SK-MEL-5 (cell line): ENCODE data around the gene TRA2A. TPM values are rescaled to one million over a fixed set of nuclear protein-coding genes. Genes with fewer than 3 reads are reported as not detected.
"Not testable (repeated sequence)": the region's sequence is repeated elsewhere in the genome, so short reads cannot be mapped to it uniquely, and the experiment has no call there.

Source experiments
- DNase-seq: peaks from one replicate; pipeline ENCODE4 v3.0.0-alpha.2; 2016; ENCODE audit warnings: low read depth, low spot score
- in situ Hi-C: cut with HindIII; loops from 2 replicates; pipeline ENCODE4 v1.10.0; 2016; ENCODE audit warnings: low sequenced_read_pairs, high pct_unique_total_duplicates, low pct_unique_long_range_greater_than_20kb
- total RNA-seq: library from RNA; depleted of rRNA; stranded (reverse); fragments of >200 nt; shearing (Covaris generic); gene quantifications from 2 replicates; pipeline ENCODE4 v1.2.3, GENCODE V29; 2014

TRA2A gene
- total RNA-seq, 1 experiment from 2014 or later, result not detected

DNA sequence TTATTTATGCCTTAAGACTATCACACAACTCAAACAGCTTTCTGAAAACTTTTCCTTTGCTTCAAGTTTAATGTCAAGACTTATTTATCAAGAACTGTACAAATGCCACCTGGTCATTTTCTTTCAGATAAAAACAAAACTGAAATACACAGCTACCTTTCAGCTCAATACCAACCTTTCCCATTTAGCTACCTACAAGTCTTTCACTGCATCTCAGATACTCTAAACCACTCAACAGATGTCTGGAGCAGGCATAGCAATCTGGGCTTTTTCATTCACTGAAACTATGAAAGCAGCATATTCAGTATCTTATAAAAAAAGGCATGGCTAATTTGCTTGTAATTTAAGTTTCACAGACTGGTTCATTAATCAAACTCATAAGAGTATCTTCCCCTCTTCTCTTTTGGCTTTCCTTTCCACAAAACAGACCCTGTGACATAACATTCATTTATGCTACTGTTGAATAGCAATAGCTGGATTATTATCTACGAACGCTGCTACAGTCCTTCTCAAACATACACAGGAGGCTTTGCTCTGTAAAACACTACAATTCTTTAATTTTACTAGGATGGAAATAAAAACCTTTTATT, 8.2 kb downstream of the TRA2A start:
- DNase-seq, result no peak
- in situ Hi-C loops, result loop anchor here (25.0 kb wide), 1 partner anchor 111 kb away; no protein-coding TSS in a partner anchor

GRCh38 chr7:23520582-23520981, 11.2 kb downstream of the TRA2A start:
- DNase-seq, result peak; percentile 72
- in situ Hi-C loops, result loop anchor here (25.0 kb wide), 1 partner anchor 108 kb away; no protein-coding TSS in a partner anchor

DNA sequence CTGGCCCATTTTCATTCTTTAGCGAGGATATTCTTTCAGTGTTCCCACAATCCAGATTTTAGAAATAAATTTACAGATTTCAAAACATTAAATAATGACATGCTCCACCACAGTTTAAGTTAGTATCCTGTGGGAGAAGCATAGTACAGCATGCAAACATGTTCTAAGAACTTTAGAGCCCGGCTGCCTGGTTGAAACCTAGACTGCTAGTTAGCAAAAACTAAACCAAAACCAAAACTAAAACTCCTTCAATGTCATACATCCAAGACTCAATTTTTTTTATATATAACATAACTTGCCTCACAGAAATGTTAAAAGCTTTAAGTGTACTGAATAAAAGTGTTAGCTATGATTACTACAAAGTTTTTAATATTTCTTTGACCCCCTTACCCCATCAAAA, 17.0 kb downstream of the TRA2A start:
- in situ Hi-C loops, result loop anchor here (25.0 kb wide), 1 partner anchor 102 kb away; no protein-coding TSS in a partner anchor
- no peak for DNase-seq

- DNase-seq, result not testable (repeated sequence)
- in situ Hi-C loops, result loop anchor here (25.0 kb wide), 1 partner anchor 101 kb away; no protein-coding TSS in a partner anchor
Measured at GRCh38 chr7:23513746-23514145, 18.0 kb downstream of the TRA2A start.

DNA sequence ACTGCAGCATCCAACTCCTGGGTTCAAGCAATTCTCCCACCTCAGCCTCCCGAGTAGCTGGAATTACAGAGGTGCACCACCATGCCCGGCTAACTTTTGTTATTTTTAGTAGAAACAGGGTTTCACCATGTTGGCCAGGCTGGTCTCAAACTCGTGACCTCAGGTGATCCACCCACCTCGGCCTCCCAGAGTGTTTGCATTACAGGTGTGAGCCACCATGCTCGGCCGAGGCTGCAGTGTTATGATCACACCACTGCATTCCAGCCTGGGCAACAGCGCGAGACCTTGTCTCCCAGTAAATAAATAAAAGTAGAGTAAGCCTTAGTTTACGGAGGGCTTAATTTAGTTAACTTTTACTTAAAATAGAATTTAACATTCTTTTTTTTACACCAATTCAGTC, 37.8 kb downstream of the TRA2A start:
- in situ Hi-C loops, result no loop called here
- no peak for DNase-seq

DNA sequence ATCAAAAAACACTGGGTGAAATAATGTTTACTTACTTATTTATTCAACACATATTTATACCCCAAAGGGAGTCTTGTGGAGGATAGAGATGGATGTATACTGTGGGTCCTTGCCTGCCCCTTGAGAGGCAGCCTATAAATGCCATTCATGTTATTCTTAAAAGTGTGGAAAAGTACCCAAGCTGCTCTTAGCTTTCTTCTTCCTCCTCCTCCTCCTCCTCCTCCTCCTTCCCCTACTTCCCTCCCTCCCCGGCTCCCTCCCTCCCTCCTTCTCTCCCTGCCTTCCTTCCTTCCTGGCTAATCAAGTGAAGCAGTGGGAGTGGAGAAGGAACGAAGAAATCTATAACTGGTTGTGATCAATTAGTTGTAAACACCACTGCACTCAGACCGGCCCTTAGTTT, 40.3 kb downstream of the TRA2A start:
- DNase-seq, result no peak
- in situ Hi-C loops, result no loop called here

DNA sequence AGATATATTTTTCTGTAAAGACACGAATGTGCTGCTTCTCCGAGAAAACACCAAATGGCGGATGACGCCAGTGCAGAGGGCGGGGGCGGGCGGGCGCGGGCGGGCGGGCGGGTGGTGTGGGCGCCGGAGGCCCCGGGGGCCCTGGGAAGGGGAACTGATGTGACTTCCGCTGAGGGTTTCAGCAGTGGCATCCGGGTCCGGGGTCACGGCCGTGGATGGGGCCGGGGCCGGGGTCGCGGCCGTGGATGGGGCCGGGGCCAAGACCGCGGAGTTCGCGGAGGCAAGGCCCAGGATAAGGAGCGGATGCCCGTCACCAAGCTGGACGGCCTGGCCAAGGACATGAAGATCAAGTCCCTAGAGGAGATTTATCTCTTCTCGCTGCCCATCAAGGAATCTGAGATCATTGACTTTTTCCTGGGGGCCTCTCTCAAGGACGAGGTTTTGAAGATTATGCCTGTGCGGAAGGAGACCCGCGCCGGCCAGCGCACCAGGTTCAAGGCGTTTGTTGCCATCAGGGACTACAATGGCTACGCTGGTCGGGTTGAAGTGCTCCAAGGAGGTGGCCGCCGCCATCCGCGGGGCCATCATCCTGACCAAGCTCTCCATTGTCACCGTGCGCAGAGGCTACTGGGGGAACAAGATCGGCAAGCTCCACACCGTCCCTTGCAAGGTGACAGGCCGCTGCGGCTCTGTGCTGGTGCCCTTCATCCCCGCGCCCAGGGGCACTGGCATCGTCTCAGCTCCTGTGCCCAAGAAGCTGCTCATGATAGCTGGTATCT, 41.2 kb downstream of the TRA2A start:
- in situ Hi-C loops, result no loop called here
- DNase-seq, result no peak

DNA sequence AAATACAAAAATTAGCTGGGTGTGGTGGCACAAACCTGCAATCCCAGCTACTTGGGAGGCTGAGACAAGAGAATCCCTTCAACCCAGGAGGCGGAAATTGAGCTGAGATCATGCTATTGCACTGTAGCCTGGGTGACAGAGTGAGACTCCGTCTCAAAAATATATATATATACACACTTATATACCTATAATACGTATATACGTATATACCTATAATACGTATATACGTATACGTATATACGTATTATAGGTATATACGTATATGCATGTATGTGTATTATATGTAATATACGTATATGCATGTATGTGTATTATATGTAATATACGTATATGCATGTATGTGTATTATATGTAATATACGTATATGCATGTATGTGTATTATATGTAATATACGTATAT, 43.1 kb downstream of the TRA2A start:
- in situ Hi-C loops, DNase-seq: not testable (repeated sequence)

- DNase-seq, result no peak
- in situ Hi-C loops, result no loop called here
Measured at GRCh38 chr7:23487670-23488069, 44.1 kb downstream of the TRA2A start.

DNA sequence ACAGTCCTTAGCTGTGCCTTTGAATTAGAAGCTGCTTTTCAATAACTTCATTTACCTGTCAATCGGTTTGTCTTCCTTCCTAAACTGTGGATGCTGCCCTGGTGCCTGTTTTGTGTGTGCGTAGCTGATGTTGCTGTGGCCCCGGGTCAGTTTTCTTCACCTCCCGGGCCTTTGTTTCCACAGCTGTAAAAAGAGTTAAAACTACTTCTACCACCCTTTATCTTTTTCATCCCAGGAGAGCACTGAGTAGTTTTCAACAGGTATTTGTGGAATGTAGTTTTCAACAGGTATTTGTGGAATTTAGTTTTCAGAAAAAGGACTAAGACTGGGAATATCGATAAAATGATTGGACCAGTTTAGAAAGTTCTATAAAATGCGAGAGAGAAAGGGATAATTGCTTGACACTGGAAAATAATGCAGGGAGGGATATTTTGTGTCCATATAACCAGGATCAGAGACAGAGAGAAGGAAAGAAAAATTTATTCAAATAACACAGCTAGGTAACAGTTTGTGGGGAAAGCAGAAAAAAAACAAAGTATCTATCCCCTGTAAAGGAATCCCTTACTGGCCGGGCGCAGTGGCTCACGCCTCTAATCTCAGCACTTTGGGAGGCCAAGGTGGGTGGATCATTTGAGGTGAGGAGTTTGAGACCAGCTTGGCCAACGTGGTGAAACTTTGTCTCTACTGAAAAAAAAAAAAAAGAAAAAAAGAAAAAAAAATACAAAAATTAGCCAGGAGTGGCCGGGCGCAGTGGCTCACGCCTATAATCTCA, 45.6 kb downstream of the TRA2A start:
- no peak for DNase-seq
- in situ Hi-C loops, result no loop called here

DNA sequence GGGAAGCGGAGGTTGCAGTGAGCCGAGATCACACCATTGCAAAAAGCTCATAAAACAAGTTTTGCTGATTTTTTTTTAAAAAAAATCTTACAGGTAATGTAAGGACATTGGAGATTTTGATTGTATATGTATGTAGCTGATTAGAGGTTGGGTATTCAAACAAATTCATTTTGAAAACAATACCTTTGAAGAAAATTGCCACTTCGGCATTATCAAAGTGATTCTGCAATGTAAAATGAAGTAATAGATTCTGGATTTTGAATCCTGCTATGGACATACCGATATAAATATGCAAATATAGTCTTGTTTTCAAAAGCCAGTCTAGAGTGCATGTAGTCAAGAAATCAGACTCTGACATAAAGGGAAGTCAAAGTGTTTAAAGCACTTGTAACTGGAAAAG, 49.1 kb downstream of the TRA2A start:
- DNase-seq, result no peak
- in situ Hi-C loops, result no loop called here

- in situ Hi-C loops, result no loop called here
- no peak for DNase-seq
Measured at GRCh38 chr7:23477962-23478866, 53.6 kb downstream of the TRA2A start.

DNA sequence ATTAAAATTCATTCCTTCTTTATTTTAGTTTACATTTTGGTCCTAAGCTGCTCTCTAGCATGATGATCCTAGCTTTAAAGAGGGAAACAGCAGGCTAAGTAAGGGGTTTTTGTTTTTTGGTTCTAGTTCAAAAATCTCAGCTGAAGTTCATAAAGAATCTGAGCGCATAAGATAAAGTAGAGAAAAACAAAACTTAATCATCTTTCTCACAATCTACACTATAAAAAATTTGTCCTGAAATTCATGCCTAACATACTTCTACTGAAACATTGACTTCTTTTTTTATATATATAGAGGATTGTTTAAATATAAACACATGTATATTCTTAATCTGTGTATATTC, 54.7 kb downstream of the TRA2A start:
- in situ Hi-C loops, result no loop called here
- DNase-seq, result no peak

DNA sequence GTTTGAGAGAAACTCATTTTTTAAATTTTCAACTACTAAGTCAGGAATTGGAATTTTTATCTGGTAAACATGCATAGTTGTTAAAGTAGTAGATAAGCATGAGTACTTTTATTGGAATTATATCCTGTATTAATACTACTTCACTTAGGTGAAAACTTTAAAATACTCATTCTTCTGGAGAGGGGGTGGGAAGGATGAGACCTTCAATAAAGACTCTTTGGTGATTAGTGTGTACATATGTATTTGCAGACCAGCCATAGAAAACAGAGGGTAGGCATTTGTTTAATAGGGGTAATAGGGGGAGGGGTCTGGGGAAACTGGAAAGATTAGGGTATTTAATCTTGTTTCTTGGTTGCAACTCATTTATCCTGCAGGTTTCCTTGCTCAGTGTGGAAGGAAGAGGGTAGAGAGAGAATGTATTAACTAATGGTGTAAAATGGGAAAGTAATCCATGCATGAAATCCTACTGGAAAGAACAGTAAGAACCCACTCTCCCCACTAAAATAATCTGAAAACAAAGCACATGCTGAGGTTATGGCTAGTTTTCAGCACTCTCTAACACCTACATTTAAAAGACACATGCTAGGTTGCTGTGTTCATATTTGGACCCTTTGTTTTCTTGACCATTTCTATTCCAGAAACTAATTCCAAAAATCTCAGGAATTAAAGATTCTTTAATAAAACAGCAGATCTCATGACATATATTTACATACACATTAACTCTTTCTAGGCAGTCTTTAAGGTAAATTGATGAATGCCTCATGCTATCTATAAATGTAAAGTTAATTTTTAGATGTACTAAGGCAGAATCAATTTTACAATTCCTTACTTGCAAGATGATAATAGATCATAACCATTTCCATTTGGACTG, 55.3 kb downstream of the TRA2A start:
- in situ Hi-C loops, result no loop called here
- DNase-seq, result no peak

GRCh38 chr7:23475576-23475839, 56.3 kb downstream of the TRA2A start:
- in situ Hi-C loops, result no loop called here
- no peak for DNase-seq

- DNase-seq, result no peak
- in situ Hi-C loops, result no loop called here
Measured at GRCh38 chr7:23474829-23475575, 56.8 kb downstream of the TRA2A start.
